ENCODE results near the gene TADA3.

Gene TADA3

DNA sequence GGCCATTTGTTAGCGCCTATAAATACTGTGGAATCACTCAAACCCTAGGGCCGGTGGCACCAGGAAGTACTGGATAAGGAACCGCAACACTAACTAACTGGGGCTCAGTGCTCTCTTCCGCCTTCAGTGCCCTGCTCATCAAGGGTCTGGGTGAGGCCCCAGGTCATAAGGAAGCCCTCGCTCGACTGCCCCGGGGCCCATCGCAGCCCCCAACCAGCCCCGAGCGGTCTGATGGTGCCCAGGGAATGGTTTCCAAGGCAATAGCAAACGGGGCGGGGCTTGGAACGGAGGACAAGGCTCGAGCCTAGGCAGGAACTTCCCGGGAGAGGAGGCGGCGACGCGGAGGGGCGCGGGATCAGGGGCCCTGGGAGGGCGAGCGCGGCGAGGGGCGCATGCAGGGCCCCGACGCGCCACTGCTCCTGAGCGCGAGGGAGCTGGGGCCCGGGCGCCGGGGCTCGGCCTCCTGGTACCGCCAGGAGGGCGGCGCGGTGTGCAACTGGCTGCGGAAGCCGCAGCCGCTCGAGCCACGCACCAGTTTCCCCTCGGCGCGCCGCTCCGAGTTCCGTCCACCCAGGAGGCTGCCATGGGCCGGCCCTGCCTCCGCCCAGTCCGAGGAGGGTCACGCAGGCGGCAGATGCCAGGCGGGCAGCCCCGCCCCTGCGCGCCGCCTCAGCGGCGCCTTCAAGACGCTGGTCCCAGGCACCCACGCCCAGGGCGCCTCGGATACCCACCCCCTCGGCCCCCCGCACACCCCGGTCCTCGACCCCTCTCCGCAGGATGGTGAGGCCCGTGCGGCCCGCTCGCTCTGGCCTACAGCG, 17.6 kb upstream of the TADA3 start, which contains the start of gene TTLL3:
Gene TTLL3 (plus strand): TSS at position 648 of the 818 bp plus-strand sequence. CDS start 400 bp downstream, outside the sequence.
- DNase-seq (ENCODE audit: low read depth), result peak; percentile 68

DNA sequence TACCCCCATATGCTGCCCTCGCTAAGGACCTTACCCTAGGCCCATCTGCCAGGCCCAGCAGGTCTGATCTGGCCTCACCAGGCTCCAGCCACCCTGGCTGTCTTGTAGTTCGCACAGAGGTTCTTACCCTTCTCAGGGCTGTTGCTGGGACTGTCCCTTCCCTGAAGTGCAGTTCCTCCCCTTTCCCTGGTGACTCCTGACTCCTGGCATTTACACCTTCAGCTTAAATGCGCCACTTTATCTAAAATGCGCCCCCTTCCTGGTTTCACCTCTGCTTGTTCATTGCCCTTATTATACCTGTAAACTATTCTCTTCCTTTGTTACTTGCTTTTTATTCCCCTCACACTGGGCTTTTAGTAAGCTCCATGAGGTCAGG, 17.0 kb upstream of the TADA3 start:
- DNase-seq (ENCODE audit: low read depth), result no peak

- no peak for DNase-seq (ENCODE audit: low read depth)
Observed at GRCh38 chr3:9808345-9809037, 16.2 kb upstream of the TADA3 start.

DNA sequence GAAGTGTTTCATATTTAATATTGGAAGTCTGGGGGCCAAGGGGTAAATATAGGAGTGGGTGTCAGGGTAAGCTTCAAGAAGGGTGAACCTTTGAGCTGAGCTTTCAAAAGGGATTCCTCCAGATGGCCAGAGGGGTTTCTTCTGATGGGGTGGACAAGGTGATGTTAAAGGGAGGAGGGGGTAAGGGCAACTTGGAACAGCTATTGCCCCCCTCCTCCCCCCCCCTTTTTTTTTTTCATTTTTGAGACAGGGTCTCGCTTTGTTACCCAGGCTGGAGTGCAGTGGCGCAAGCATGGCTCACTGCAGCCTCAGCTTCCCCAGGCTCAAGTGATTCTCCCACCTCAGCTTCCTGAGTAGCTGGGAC, 15.7 kb upstream of the TADA3 start:
- no peak for DNase-seq (ENCODE audit: low read depth)

GRCh38 chr3:9806688-9807589, 14.7 kb upstream of the TADA3 start:
- no peak for DNase-seq (ENCODE audit: low read depth)

DNA sequence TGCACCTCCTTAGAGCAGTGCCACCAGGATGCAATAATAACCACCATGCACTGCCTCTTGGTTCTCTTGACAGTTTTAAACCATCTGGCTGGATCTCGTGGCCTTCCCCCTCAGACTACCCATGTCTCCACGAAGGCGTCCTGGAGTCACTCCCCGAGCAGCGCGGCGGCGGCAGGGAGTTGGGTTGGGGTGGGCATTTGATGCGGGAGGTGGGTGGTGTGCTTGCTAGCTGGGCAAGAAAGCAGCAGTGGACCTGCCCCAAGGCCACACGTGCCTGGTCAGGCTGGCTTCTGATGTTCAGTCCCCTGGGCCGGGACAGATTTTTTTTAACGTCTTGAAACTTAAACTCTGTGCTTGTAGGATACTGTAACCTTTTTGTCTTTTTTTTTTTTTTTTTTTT, 13.9 kb upstream of the TADA3 start:
- DNase-seq (ENCODE audit: low read depth), result no peak

DNA sequence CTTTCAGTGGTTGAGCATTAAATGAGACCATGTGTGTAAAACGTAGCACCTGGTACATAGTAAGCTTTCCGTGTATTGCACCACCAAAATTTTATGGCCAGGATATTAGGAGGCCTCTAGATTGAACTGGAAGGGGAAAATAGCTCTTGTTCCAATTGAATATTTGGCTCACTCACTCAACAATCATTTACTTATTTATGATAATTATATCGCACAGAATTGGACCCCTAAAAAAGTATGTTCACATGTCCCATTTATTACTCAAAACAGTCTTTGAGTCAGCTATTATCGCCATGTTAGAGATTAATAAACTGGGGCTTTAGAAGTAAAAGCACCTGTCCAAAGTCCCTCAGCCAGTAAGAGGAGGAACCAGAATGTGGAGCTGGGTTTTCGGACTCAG, 12.7 kb upstream of the TADA3 start:
- no peak for DNase-seq (ENCODE audit: low read depth)

DNA sequence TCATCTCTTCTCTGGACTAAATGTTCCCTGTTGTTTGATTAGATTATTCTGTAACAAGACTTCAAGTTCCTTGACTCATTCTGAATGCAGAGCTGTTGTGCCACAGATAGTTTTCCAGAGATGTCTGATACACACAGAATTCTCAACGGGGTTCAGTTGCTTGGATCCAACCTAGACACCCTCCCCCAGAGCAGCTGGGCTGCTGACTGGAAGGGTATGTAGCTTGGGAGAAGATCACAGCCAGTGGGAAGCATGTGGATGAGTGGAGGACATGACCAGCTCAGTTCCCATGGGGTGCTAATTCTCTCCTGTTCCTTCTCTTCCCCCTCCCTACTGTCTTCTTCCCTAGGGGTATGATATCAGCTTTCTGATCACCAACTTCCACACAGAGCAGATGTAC, 11.2 kb upstream of the TADA3 start:
- no peak for DNase-seq (ENCODE audit: low read depth)

DNA sequence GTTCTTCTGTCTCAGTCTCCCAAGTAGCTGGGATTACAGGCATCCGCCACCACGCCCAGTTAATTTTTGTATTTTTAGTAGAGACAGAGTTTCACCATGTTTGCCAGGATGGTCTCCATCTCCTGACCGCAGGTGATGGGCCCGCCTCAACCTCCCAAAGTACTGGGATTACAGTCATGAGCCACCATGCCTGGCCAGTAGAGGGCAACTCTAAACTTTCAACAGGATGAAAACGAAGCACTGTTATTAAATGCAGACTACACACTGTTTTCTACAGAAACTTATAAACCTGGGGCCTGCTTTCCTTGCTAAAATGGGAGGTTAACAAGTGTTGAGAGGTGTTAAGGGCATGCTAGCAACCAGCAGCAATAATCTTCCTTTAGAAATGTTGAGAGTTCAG, 8.3 kb upstream of the TADA3 start:
- no peak for DNase-seq (ENCODE audit: low read depth)

- DNase-seq (ENCODE audit: low read depth), result no peak
Observed at GRCh38 chr3:9797196-9797945, 5.1 kb upstream of the TADA3 start.

- DNase-seq (ENCODE audit: low read depth), result no peak
Observed at GRCh38 chr3:9795207-9795606, 2.9 kb upstream of the TADA3 start.

GRCh38 chr3:9794400-9794799, 2.1 kb upstream of the TADA3 start:
- no peak for DNase-seq (ENCODE audit: low read depth)

DNA sequence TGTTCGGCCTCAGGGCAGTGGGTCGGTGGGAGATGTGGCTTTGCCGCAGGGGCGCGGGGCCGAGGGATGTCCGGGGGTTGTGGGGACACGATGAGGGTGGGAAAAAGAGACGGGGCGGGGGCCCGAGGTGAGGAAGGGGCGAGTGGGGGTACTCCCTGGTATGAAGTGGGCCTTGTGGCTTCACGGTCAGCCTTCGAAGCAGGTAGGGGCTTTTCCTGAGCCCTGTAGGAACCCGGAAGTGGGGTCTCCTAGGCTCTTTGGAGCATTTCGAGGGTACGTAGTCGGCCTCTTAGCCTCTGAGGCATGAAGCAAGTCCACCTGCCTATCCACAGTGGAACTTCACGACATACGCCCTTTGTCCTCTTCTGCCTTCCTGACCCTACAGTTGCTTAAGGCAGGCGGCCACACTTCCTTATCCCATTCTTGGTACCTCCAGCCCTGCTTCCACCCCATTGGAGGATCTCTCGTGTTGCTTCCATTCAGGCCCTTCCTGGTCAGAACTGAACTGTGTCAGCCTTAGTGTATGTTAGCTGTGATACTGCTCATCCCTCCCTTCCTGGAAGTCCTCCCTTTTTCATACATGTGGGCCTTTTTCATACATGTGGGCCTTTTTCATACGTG, 998 bp upstream of the TADA3 start:
- peak; percentile 67 for DNase-seq (ENCODE audit: low read depth)

- DNase-seq (ENCODE audit: low read depth), result no peak
Observed at GRCh38 chr3:9791790-9792404, 376 bp downstream of the TADA3 start.

DNA sequence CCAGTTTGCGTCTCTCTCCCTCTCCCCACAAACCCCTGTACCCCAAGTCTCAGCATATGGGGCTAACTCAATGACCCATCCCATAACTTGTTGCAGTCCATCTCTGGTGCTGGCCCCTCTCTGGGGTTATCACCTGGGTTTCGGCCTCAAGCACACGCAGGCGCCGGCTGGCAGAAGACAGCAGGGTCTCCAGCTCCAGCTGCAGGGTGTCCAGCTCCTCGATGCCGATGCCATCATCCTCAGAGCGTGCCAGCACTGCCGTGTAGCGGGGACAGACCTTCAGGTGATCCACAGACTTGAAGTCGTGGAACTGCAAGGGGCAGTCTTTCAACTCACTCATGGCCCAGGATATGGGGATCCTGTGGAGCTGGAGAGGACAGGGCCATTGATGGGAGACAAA, 1.1 kb downstream of the TADA3 start:
- DNase-seq (ENCODE audit: low read depth), result no peak

GRCh38 chr3:9787714-9788113, 4.6 kb downstream of the TADA3 start:
- no peak for DNase-seq (ENCODE audit: low read depth)

DNA sequence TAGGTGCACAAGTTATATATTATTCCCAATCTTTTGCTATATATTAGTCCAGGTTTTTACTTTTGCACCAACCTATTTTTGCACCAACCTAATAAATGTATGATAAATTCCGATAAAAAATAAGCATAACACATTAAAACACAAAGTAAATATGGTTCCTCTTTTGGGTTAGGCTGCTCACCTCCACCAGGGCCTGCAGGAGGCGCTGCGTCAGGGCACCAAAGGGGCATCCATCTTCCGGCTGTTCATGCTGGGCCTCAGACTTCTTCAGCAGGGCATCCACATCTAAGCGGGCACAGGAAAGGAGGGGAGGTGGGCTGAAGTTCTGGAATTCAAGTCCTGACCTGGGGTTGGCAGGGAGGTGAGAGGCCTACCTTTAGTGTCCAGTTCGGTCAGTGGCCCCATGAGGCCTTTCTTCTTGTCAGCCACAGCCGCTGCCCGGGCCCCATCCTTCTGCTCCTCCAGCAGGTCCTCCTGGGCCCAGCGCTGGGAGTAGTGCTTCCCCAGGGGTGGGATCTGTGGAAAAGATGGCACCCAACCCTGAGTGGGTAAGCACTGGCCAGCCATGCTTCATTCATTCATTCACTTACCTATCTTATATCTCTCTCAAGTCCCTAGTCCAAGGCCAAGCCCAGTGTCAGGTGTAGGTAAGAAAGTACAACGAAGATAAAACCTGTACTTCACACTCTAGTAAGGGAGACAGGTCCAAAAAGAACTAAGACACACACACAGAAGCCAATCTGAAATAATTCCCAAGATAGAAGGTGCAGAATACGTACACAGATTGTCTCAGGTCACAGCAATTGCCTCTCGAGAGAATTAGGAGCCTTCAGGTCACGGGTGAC, 5.2 kb downstream of the TADA3 start:
- no peak for DNase-seq (ENCODE audit: low read depth)

GRCh38 chr3:9786209-9786739, 6.0 kb downstream of the TADA3 start:
- DNase-seq (ENCODE audit: low read depth), result no peak

- no peak for DNase-seq (ENCODE audit: low read depth)
Observed at GRCh38 chr3:9785602-9786001, 6.7 kb downstream of the TADA3 start.

DNA sequence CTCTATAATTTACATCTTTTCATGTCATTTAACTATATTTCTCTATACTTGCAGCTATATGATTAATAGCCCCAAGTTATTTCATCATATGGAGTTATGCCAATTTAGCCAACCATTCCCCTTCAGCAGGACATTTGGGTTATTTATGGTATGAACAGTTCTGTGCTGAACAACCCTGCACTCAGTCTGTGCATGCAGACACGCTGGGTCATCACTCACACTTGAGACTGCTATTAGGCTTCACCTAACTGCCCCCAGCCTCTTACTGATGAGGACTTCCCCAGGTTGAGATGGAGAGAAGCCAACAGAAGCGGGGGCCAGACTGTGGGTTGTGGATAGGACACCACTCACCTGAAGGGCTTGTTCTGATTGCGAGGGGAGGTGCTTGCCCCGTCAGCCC, 7.3 kb downstream of the TADA3 start:
- no peak for DNase-seq (ENCODE audit: low read depth)
